HG03025 (cell line): ENCODE measurements around the gene TRIM66.

Experiments
- ATAC-seq: cut with Tn5 transposase; IDR thresholded peaks from one replicate; pipeline ENCODE4 v1.9.1; 2021; ENCODE audit warnings: mild to moderate bottlenecking, moderate library complexity; ENCODE audit not compliant: unreplicated experiment, low FRiP score

Gene TRIM66

DNA sequence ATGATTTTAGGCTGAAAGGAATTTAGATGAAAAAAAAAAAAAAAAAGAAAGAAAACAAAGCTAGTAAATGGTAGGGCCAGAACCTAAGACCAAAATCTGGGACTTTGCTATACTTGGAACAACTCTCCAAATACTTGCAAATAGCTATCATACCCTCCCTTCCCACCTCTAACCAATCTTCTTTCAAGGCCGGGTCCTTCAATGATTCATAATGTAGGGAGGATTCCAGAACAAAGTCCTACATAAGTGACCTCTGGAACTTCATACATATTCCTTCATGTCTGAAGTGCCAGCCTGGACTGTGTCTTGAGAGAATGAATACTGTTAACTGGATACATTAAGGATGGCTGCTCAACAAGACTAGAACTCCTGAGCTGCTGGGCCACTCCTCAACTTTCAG lies 98.4 kb downstream of the TRIM66 start:
- no peak for ATAC-seq

DNA sequence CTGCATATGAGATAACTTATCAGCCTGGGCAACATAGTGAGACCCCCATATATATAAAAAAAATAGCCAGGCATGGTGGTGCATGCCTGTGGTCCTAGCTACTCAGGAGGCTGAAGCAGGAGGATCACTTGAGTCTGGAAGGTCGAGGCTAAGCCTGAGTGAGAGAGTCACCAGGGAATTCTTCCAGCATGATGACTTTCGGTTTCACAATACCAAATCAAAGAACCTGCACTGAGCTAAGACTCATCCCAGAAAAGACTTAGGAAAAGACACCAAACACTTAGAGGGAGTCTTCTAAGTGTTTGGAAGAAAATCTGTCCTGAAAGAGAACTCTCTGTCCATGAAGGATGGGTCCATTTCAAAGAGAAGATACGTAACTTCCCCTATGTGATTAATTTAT lies 101.2 kb downstream of the TRIM66 start:
- ATAC-seq: no peak

DNA sequence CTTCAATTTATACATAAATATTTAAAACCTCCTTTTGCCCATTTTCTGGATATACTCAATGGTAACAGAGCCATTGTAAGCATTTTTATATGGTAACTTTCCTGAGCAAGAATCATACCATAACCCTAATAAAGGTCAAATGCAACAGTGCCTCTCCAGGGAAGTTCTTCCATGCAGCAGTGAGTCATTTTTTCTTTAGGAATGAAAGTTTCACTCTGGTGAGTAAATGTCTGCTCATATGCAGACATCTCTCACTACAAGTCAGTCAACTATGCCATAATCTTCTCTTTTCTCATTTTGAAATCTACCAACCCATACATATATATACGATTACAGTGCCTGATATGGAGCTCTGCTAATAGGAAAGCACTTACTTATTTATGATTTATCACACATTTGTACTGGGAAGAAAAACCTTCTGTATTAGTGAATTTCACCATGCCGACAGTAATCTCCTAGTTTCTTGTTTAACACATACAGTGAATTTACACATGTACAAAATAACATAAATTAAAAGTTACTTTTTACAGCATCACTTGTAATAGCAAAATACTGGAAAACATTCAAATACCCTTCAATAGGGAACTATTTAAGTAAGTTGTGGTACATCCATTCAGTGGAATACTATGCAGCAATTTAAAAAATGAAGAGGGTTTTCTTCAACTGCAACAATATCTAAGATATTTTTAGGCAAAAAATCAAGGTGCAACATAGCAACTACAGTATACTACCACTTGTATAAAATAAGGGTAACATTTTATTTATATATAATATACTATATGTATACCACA lies 104.5 kb downstream of the TRIM66 start:
- no peak for ATAC-seq

GRCh38 chr11:8574798-8575197 lies 107.7 kb downstream of the TRIM66 start:
- ATAC-seq: no peak

DNA sequence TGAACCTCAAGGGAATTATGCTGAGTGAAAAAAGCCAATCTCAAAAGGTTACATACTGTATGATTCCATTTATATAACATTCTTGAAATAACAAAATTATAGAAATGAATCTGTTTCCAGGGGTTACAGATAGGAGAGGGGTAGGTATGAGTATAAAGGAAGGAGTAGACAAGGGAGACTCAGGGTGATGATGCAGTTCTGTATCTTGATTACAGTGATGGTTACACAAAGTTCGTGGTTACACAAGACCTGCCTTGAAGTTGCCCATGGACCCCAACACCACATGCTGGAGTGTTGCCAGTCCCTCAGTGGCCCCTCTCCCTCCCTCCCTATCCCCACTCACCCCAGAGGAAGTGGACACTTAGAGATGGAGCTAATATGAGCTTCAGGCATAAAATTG lies 108.7 kb downstream of the TRIM66 start:
- ATAC-seq: no peak

- no peak for ATAC-seq
Measured at GRCh38 chr11:8567602-8568198, 114.8 kb downstream of the TRIM66 start.

DNA sequence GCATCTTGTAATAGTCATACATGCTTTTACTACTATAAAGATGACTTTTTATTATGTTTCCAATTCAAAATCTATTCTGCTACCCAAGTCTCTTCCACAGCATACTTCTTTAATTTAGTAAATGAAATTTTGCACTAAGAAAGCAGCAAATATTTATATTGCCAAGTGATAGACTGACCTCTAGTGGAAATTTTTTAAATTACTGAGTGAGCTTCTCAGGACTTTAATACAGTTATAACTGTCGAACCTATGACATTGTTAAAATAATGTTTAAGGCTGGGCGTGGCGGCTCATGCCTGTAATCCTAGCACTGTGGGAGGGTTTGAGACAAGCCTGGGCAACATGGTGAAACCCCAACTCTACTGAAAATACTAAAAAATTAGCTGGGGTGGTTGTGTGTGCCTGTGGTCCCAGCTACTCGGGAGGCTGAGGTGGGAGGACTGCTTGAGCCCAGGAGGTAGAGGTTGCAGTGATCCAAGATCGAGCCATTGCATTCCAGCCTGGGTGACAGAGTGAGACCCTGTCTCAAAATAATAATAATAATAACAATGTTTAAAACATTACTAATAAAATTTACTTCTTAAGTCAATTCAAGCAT lies 115.8 kb downstream of the TRIM66 start:
- no peak for ATAC-seq

DNA sequence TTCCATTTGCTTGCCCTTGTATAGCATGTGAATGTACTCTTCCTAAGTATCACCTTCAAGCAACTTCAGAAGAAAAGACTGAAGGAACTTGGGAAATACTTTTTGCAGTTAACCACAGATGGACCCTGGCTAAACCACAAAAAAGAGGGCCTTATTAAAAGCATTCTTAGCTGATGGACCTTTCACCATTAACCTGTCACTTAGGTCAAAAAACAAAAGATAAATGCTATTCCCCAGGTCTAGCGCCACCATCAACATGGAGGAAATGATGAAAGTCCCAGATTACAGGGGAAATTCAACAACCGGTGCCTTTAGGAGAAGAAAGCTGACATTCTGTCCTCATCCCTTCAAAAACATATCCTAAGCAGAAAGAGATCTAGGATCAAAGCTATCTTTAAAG lies 117.9 kb downstream of the TRIM66 start:
- no peak for ATAC-seq
